IMR-90 (cell line): ENCODE measurements around the gene AKAP4. TPM values are rescaled to one million over a fixed set of nuclear protein-coding genes. Genes with fewer than 3 reads are reported as not detected.

Source experiments
- ATAC-seq: fragments of 200-7000 bp; cut with Tn5 transposase; 2 replicates; pipeline ENCODE4 v1.9.1; 2020; ENCODE audit warnings: low read depth, mild to moderate bottlenecking, moderate library complexity
- BruUV-seq: library from RNA; stranded (reverse); fragments of 400-500 nt; replicated peaks from 2 replicates; lab custom pipeline; 2021; lab: Mats Ljungman, UMichigan
- CTCF ChIA-PET: fragments of 300-600 bp; formaldehyde crosslinking; extraction: SDS; loops from one replicate; lab custom pipeline; 2021; ENCODE audit warnings: antibody characterized with exemption; lab: Yijun Ruan, JAX
- POLR2A ChIA-PET: fragments of 300-600 bp; sonication (Branson Sonifier 250); formaldehyde crosslinking; loops from one replicate; lab custom pipeline; 2022; ENCODE audit warnings: antibody characterized with exemption; ENCODE audit not compliant: unreplicated experiment; lab: Charles Lee
- DNase-seq: peaks from one replicate; pipeline ENCODE4 v3.0.0; 2013
- H2AFZ ChIP-seq: replicated peaks from 2 replicates; pipeline ENCODE3; 2013; ENCODE audit warnings: low read length, mild to moderate bottlenecking; ENCODE audit not compliant: poor library complexity
- H2AK5ac ChIP-seq: 2 replicates; pipeline ENCODE4 v1.6.1; 2013; ENCODE audit warnings: low read depth, low read length, inconsistent platforms
- H2AK9ac ChIP-seq: replicated peaks from 2 replicates; pipeline ENCODE3; 2013; ENCODE audit warnings: mild to moderate bottlenecking, low read depth, low read length, moderate library complexity; ENCODE audit not compliant: poor library complexity
- H2BK120ac ChIP-seq: 2 replicates; pipeline ENCODE4 v1.6.1; 2013; ENCODE audit warnings: low read depth, low read length, inconsistent platforms
- H2BK15ac ChIP-seq: 3 replicates; pipeline ENCODE4 v1.6.1; 2013; ENCODE audit warnings: low read depth, low read length, inconsistent platforms
- H2BK20ac ChIP-seq: 2 replicates; pipeline ENCODE4 v1.6.1; 2013; ENCODE audit warnings: low read depth, mild to moderate bottlenecking, inconsistent platforms, low read length, moderate library complexity
- H2BK5ac ChIP-seq: 2 replicates; pipeline ENCODE4 v1.6.1; 2013; ENCODE audit warnings: mild to moderate bottlenecking, low read depth, low read length, inconsistent platforms; ENCODE audit not compliant: poor library complexity, severe bottlenecking
- H3K14ac ChIP-seq: replicated peaks from 2 replicates; pipeline ENCODE4 v1.6.1; 2013; ENCODE audit warnings: low read depth, low read length, inconsistent platforms
- H3K18ac ChIP-seq: 2 replicates; pipeline ENCODE4 v1.6.1; 2013; ENCODE audit warnings: low read depth, low read length, control low read depth
- H3K23ac ChIP-seq: 2 replicates; pipeline ENCODE4 v1.6.1; 2013; ENCODE audit warnings: low read depth, low read length, inconsistent platforms
- H3K27ac ChIP-seq: 2 replicates; pipeline ENCODE4 v1.5.1; 2013; ENCODE audit warnings: mild to moderate bottlenecking, control low read depth, low read length; ENCODE audit not compliant: insufficient read depth
- H3K27me3 ChIP-seq: 2 replicates; pipeline ENCODE4 v1.6.1; 2013; ENCODE audit warnings: low read length; ENCODE audit not compliant: control insufficient read depth, insufficient read depth
- H3K36me3 ChIP-seq: 2 replicates; pipeline ENCODE4 v1.6.1; 2013; ENCODE audit warnings: low read length, mixed read lengths; ENCODE audit not compliant: control insufficient read depth, insufficient read depth
- H3K4ac ChIP-seq: 2 replicates; pipeline ENCODE4 v1.6.1; 2013; ENCODE audit warnings: low read depth, low read length, inconsistent platforms
- H3K4me1 ChIP-seq: 2 replicates; pipeline ENCODE4 v1.6.1; 2013; ENCODE audit warnings: low read length, mixed read lengths; ENCODE audit not compliant: control insufficient read depth, insufficient read depth
- H3K4me2 ChIP-seq: 2 replicates; pipeline ENCODE4 v1.6.1; 2013; ENCODE audit warnings: low read depth, mild to moderate bottlenecking, control low read depth, low read length, moderate library complexity
- H3K4me3 ChIP-seq: 2 replicates; pipeline ENCODE4 v1.5.1; 2013; ENCODE audit warnings: low read depth, mild to moderate bottlenecking, control low read depth, low read length, moderate library complexity; ENCODE audit not compliant: insufficient read depth
- H3K56ac ChIP-seq: 2 replicates; pipeline ENCODE4 v1.6.1; 2013; ENCODE audit warnings: low read length, inconsistent platforms; ENCODE audit not compliant: insufficient read depth; ENCODE audit errors: extremely low read depth
- H3K79me1 ChIP-seq, 2 experiments: 2 replicates each; pipeline ENCODE4 v1.6.1; 2013; ENCODE audit warnings: low read length in 2 of 2, inconsistent platforms in 1 of 2, low read depth in 1 of 2
- H3K9ac ChIP-seq: 2 replicates; pipeline ENCODE4 v1.6.1; 2013; ENCODE audit warnings: low read depth, low read length, control low read depth
- H3K9me1 ChIP-seq: 2 replicates; pipeline ENCODE4 v1.6.1; 2013; ENCODE audit warnings: low read length, inconsistent platforms; ENCODE audit not compliant: insufficient read depth
- H3K9me3 ChIP-seq: 2 replicates; pipeline ENCODE4 v1.6.1; 2013; ENCODE audit warnings: low read length; ENCODE audit not compliant: control insufficient read depth, insufficient read depth
- H4K20me1 ChIP-seq: 2 replicates; pipeline ENCODE4 v1.6.1; 2013; ENCODE audit warnings: low read length, inconsistent platforms; ENCODE audit not compliant: insufficient read depth
- H4K5ac ChIP-seq: 2 replicates; pipeline ENCODE4 v1.6.1; 2013; ENCODE audit warnings: mild to moderate bottlenecking, low read depth, low read length, control low read depth
- H4K8ac ChIP-seq, 2 experiments: 2 replicates each; pipeline ENCODE4 v1.6.1; 2013; ENCODE audit warnings: low read depth in 2 of 2, low read length in 2 of 2, control low read depth in 1 of 2, inconsistent platforms in 1 of 2
- H4K91ac ChIP-seq: 2 replicates; pipeline ENCODE4 v1.6.1; 2013; ENCODE audit warnings: low read depth, low read length, inconsistent platforms; ENCODE audit not compliant: insufficient read depth
- CEBPB ChIP-seq: IDR thresholded peaks from 2 replicates; pipeline ENCODE4 v1.6.1; 2012; ENCODE audit warnings: low read depth, low read length, improper control_type of control experiment
- MAZ ChIP-seq: IDR thresholded peaks from 2 replicates; pipeline ENCODE4 v1.6.1; 2012; ENCODE audit warnings: low read depth, mild to moderate bottlenecking, low read length, improper control_type of control experiment, moderate library complexity, borderline replicate concordance
- MXI1 ChIP-seq: IDR thresholded peaks from 2 replicates; pipeline ENCODE4 v1.6.1; 2012; ENCODE audit warnings: low read depth, mild to moderate bottlenecking, low read length, moderate library complexity, borderline replicate concordance
- NFE2L2 ChIP-seq: fragments of 150-350 bp; IDR thresholded peaks from 2 replicates; pipeline ENCODE4 v1.6.1; 2016; ENCODE audit warnings: low read depth, mild to moderate bottlenecking, low read length
- POLR2A ChIP-seq: IDR thresholded peaks from 2 replicates; pipeline ENCODE4 v1.6.1; 2012; ENCODE audit warnings: mild to moderate bottlenecking, low read depth, low read length
- RCOR1 ChIP-seq: IDR thresholded peaks from 2 replicates; pipeline ENCODE4 v1.6.1; 2012; ENCODE audit warnings: mild to moderate bottlenecking, low read length, improper control_type of control experiment; ENCODE audit not compliant: insufficient replicate concordance
- RFX5 ChIP-seq: IDR thresholded peaks from 2 replicates; pipeline ENCODE4 v1.8.0; 2012; ENCODE audit warnings: low read depth, mild to moderate bottlenecking, low read length, moderate library complexity
- USF2 ChIP-seq: fragments of 150-350 bp; IDR thresholded peaks from 2 replicates; pipeline ENCODE4 v1.6.1; 2017; ENCODE audit warnings: mild to moderate bottlenecking, antibody characterized with exemption, low read length, low read depth
- WGBS, 2 experiments: methylation state at CpG; one replicate each; pipeline versions ENCODE4 v1.1.5 to v1.1.7; 2013; ENCODE audit warnings: missing lambda C conversion rate in 2 of 2; ENCODE audit not compliant: insufficient read length in 1 of 2; ENCODE audit errors: extremely low coverage in 2 of 2; 5-methylcytosine and 5-hydroxymethylcytosine counted together
- dilution Hi-C: fragments of 300-500 bp; cut with HindIII; formaldehyde crosslinking; loops from one replicate; pipeline ENCODE4 v1.14.3; 2018; ENCODE audit warnings: low sequenced_read_pairs; ENCODE audit not compliant: unreplicated experiment
- in situ Hi-C: fragments of 300-500 bp; cut with MboI; formaldehyde crosslinking; loops from 3 replicates; pipeline ENCODE4 v1.14.3; 2019; ENCODE audit warnings: low sequenced_read_pairs, inconsistent platforms, mixed read lengths
- intact Hi-C: fragments of 100-400 bp; cut with micrococcal nuclease; formaldehyde crosslinking; loops from 2 replicates; pipeline ENCODE4 v1.10.0; 2022
- polyA plus RNA-seq, 3 experiments: library from polyadenylated mRNA; depleted of rRNA; stranded (reverse); fragments of >200 nt; gene quantifications; 2 replicates each; pipeline ENCODE4 v1.2.3, GENCODE V29; 2012; ENCODE audit warnings: low replicate concordance in 1 of 3
- total RNA-seq: library from RNA; depleted of rRNA; stranded (reverse); fragments of >200 nt; gene quantifications from 2 replicates; pipeline ENCODE4 v1.2.3, GENCODE V29; 2012
- TF ChIP-seq, protein P1 (sequence below): conservative IDR thresholded peaks from 2 replicates; pipeline ENCODE4 v1.5.1; 2012; ENCODE audit warnings: mild to moderate bottlenecking, low read depth, low read length, improper control_type of control experiment

AKAP4 gene
- total and polyA plus RNA-seq, 2 of the 4 experiments (the other 2 are of a cell fraction): not detected

DNA sequence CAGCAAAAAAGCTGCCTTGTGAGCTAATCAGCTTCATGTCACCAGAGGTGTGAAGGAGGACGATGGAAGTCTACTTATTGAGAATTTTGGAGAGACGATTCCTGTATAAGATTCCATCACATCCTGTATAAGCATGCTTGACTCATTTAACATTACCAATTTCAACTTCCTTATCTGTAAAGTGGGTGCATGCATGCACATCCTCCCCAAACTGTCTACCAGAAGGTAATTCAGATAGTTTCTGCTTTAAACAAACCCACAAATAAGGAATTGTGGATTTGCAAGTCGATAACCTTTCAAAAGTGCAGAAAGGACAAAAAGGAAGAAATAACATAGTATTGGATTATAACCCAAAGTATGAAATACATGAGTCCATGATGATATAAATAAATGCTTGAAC is 31.1 kb downstream of the AKAP4 start:
- CTCF ChIA-PET: no interaction called here

More for the DNA sequence above, 31.1 kb downstream of the AKAP4 start:
- H2AFZ ChIP-seq: no peak overlapping the region
- DNase-seq (no peak), ATAC-seq (no peak)
- POLR2A ChIA-PET: no interaction called here
- in situ Hi-C loops (no loop called here), dilution Hi-C loops (no loop called here), intact Hi-C loops (no loop called here)
- H3K4me2 ChIP-seq: no peak overlapping the region
- peaks cover 5% of the 10 kb centered on the region; the same call in 1 of the 2 replicates for H3K27me3 ChIP-seq
- no peaks in the 10 kb centered on the region for H3K9me3 ChIP-seq
- no peak overlapping the region for H2BK5ac ChIP-seq
- H2AK9ac ChIP-seq: no peak overlapping the region
- no peak overlapping the region for H3K23ac ChIP-seq
- no peak overlapping the region for H4K5ac ChIP-seq
- no peak overlapping the region for H4K91ac ChIP-seq
- H3K4me1 ChIP-seq: no peaks in the 10 kb centered on the region
- WGBS, 2 experiments: no CpG with 5 or more reads among the region's 3 CpGs
- no peak overlapping the region for H4K8ac ChIP-seq
- H3K9ac ChIP-seq: no peak overlapping the region
- no peak overlapping the region for H3K18ac ChIP-seq
- no peak overlapping the region for H3K27ac ChIP-seq
- H3K36me3 ChIP-seq: no peaks in the 10 kb centered on the region
- no peak overlapping the region for H2AK5ac ChIP-seq
- H3K14ac ChIP-seq: no peak overlapping the region
- H2BK120ac ChIP-seq: no peak overlapping the region
- no TSS peak for BruUV-seq
- no peak for TF ChIP-seq USF2
- TF ChIP-seq POLR2A: no peak
- no peak for TF ChIP-seq CEBPB
- no peak for TF ChIP-seq NFE2L2
- TF ChIP-seq, protein P1, sequence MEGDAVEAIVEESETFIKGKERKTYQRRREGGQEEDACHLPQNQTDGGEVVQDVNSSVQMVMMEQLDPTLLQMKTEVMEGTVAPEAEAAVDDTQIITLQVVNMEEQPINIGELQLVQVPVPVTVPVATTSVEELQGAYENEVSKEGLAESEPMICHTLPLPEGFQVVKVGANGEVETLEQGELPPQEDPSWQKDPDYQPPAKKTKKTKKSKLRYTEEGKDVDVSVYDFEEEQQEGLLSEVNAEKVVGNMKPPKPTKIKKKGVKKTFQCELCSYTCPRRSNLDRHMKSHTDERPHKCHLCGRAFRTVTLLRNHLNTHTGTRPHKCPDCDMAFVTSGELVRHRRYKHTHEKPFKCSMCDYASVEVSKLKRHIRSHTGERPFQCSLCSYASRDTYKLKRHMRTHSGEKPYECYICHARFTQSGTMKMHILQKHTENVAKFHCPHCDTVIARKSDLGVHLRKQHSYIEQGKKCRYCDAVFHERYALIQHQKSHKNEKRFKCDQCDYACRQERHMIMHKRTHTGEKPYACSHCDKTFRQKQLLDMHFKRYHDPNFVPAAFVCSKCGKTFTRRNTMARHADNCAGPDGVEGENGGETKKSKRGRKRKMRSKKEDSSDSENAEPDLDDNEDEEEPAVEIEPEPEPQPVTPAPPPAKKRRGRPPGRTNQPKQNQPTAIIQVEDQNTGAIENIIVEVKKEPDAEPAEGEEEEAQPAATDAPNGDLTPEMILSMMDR: no peak
- no peak for TF ChIP-seq MAZ
- TF ChIP-seq MXI1: no peak
- no peak for TF ChIP-seq RCOR1
- no peak for TF ChIP-seq RFX5
- H3K9me1 ChIP-seq: no peaks in the 10 kb centered on the region
- no peaks in the 10 kb centered on the region for H4K20me1 ChIP-seq
- H2BK20ac ChIP-seq: no peak overlapping the region
- no peak overlapping the region for H2BK15ac ChIP-seq
- H3K56ac ChIP-seq: no peak overlapping the region
- H3K4me3 ChIP-seq: no peak overlapping the region
- H3K79me1 ChIP-seq: no peaks in the 10 kb centered on the region
- H3K4ac ChIP-seq: no peak overlapping the region
